Prostate gland (tissue), 2 donors: ENCODE measurements around the gene MSANTD1.

ENCODE experiments used
- POLR2A ChIP-seq: fragments of 450-650 bp; IDR thresholded peaks from one replicate; pipeline ENCODE4 v1.6.1; 2016; ENCODE audit warnings: antibody characterized with exemption, mild to moderate bottlenecking
- POLR2AphosphoS5 ChIP-seq: sonication (generic); formaldehyde crosslinking; IDR thresholded peaks from one replicate; pipeline ENCODE4 v1.6.1; 2017; ENCODE audit warnings: antibody characterized with exemption
- TF ChIP-seq, protein P1 (sequence below), 4 experiments: fragments of 200-600 bp in 2 of 4; fragments of 450-650 bp in 2 of 4; sonication (generic) in 2 of 4; IDR thresholded peaks; 1 replicate in 3 of 4; 2 replicates in 1 of 4; pipeline ENCODE4 v1.5.1; 2016 to 2019; ENCODE audit warnings: antibody characterized with exemption in 4 of 4, mild to moderate bottlenecking in 2 of 4, moderate library complexity in 2 of 4

DNA sequence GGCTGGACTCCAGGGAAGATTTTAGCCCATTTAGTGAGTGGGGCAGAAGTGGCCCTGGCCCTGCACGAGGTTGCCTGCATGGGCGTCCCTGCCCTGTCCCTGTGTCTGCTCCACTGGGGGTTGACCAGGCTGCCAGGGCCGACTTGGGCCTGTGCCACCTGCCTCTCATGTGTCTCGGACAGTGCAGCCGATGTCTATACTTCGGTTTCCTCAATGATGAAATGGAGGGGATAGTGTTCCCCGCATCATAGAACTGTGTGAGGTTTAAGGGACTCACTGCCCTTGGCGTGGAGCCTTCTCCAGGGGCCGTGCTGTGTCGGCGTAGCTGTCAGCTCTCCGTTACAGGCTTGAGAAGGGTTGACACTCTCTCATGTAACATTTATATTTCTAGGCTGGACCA is 27.0 kb upstream of the MSANTD1 start:
- TF ChIP-seq POLR2AphosphoS5 (no peak), POLR2A (no peak)
- TF ChIP-seq, protein P1, sequence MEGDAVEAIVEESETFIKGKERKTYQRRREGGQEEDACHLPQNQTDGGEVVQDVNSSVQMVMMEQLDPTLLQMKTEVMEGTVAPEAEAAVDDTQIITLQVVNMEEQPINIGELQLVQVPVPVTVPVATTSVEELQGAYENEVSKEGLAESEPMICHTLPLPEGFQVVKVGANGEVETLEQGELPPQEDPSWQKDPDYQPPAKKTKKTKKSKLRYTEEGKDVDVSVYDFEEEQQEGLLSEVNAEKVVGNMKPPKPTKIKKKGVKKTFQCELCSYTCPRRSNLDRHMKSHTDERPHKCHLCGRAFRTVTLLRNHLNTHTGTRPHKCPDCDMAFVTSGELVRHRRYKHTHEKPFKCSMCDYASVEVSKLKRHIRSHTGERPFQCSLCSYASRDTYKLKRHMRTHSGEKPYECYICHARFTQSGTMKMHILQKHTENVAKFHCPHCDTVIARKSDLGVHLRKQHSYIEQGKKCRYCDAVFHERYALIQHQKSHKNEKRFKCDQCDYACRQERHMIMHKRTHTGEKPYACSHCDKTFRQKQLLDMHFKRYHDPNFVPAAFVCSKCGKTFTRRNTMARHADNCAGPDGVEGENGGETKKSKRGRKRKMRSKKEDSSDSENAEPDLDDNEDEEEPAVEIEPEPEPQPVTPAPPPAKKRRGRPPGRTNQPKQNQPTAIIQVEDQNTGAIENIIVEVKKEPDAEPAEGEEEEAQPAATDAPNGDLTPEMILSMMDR (IDR thresholded peaks at IDR 0.05): no peak
